ENCODE measurements around the gene SURF2. TPM values are rescaled to one million over a fixed set of nuclear protein-coding genes. Genes with fewer than 3 reads are reported as not detected.

SURF2 gene
- total and polyA plus RNA-seq, 8 donors: 11.8 to 23.0 (median 16.3) TPM

DNA sequence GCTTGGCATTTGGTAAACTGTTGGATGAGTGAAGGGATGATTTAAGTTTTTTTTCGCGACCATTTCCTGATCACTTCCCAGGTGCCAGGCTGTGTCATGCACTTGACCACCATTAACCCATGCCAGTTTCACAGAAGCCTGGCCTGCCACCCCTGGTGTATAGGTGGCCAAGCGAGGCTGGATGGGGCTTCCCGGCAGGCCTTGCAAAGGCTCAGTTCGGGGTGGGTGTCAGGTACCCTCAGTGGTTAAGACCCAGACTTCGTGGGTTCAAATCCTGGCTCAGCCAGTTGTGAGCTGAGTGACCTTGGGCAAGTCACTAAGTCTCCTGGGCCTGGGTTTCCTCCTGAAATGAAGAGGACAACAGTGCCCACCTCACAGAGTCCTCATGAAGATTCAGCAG, 10.8 kb upstream of the SURF2 start:
- no peak overlapping the region for H3K27ac ChIP-seq
- DNase-seq (peak in 1 of 4 donors; percentile 25), ATAC-seq (no peak)
- no peak overlapping the region for H3K4me3 ChIP-seq
- peaks cover 0 to 73% of the 10 kb centered on the region in 2 donors for H3K36me3 ChIP-seq
- no peaks in the 10 kb centered on the region for H3K9me3 ChIP-seq
- intact Hi-C loops (cut with DNase I): no loop called here
- H3K27me3 ChIP-seq: no peaks in the 10 kb centered on the region
- peaks cover 9 to 55% of the 10 kb centered on the region in 2 donors for H3K4me1 ChIP-seq
- TF ChIP-seq, protein P1, sequence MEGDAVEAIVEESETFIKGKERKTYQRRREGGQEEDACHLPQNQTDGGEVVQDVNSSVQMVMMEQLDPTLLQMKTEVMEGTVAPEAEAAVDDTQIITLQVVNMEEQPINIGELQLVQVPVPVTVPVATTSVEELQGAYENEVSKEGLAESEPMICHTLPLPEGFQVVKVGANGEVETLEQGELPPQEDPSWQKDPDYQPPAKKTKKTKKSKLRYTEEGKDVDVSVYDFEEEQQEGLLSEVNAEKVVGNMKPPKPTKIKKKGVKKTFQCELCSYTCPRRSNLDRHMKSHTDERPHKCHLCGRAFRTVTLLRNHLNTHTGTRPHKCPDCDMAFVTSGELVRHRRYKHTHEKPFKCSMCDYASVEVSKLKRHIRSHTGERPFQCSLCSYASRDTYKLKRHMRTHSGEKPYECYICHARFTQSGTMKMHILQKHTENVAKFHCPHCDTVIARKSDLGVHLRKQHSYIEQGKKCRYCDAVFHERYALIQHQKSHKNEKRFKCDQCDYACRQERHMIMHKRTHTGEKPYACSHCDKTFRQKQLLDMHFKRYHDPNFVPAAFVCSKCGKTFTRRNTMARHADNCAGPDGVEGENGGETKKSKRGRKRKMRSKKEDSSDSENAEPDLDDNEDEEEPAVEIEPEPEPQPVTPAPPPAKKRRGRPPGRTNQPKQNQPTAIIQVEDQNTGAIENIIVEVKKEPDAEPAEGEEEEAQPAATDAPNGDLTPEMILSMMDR (IDR thresholded peaks at IDR 0.05): no peak

DNA sequence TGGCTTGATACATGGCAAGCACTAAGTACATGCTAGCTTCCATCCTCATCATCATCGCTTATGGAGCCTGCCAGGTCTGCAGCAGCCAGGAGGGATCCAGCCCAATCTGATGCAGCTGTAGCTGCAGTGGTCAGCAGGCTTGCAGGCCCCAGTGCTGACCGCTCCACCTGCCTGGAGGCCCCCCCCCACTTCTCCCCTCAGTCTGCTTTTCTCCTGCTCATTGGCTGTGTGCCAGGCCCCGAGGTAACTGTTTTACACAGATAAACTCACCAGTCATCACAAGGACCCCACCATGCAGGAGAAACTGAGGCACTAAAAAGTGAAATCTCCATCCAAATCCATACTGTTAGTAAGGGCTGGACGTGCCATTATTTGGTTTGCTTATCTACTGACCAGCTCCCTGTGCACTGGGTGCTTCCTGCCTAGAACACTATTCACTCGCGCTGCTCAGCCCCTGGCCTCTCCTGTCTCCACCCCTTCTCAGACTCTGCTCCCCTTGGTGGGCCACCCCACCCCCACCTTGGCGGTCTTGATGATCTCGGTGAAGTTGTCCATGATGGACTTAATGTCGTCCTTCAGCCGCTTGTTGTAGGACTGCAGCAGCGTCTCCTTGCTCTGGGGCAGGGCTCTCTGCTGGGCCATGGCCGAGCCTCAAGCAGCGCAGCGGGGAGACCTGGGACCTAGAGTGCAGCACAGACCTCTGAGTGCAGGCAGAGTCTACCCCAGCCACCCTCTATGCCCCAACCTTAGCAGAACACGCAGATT, 10.1 kb upstream of the SURF2 start:
- H3K27ac ChIP-seq: peak overlapping the region in 1 of 2 donors; percentile 84
- H3K4me1 ChIP-seq: peaks cover 9 to 49% of the 10 kb centered on the region in 2 donors
- H3K27me3 ChIP-seq: no peaks in the 10 kb centered on the region
- TF ChIP-seq, protein P1 (IDR thresholded peaks at IDR 0.05): no peak
- H3K9me3 ChIP-seq: no peaks in the 10 kb centered on the region
- ATAC-seq (no peak), DNase-seq (peak in 1 of 4 donors; percentile 42)
- H3K36me3 ChIP-seq: peaks cover 0 to 73% of the 10 kb centered on the region in 2 donors
- peak overlapping the region in 1 of 2 donors; percentile 93 for H3K4me3 ChIP-seq
- intact Hi-C loops (cut with DNase I): no loop called here

DNA sequence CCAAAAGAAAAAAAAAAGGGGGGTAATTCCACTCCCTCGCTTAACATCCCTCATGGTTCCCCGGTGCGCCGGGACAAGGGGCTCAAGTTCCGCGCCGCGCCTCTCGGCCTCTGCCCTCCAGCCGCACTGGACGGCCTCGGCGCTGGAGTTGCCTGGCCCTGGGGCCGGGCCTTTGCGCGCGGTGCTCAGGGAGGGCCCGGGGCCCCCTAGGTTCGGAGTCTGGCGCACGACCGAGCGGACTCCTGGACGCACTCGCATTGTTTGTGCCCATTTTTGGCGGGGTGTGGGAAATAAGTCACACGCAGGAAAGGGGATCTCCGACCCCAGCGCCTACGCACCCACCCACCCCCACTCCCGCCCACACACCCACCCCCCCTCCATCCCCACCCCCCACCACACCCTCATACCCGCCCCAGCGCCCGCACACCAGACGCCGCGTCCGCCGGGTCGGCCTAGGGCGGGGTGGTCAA, 8.8 kb upstream of the SURF2 start:
- intact Hi-C loops (cut with DNase I): no loop called here
- peak overlapping the region; percentile 84 to 94 for H3K27ac ChIP-seq
- H3K36me3 ChIP-seq: peaks cover 0 to 73% of the 10 kb centered on the region in 2 donors
- H3K27me3 ChIP-seq: no peaks in the 10 kb centered on the region
- DNase-seq (peak in 2 of 4 donors; percentile 32 to 88), ATAC-seq (peak; percentile 71)
- TF ChIP-seq, protein P1 (IDR thresholded peaks at IDR 0.05): no peak
- peak overlapping the region; percentile 75 to 93 for H3K4me3 ChIP-seq
- H3K4me1 ChIP-seq: peaks cover 9 to 36% of the 10 kb centered on the region in 2 donors
- H3K9me3 ChIP-seq: no peaks in the 10 kb centered on the region

DNA sequence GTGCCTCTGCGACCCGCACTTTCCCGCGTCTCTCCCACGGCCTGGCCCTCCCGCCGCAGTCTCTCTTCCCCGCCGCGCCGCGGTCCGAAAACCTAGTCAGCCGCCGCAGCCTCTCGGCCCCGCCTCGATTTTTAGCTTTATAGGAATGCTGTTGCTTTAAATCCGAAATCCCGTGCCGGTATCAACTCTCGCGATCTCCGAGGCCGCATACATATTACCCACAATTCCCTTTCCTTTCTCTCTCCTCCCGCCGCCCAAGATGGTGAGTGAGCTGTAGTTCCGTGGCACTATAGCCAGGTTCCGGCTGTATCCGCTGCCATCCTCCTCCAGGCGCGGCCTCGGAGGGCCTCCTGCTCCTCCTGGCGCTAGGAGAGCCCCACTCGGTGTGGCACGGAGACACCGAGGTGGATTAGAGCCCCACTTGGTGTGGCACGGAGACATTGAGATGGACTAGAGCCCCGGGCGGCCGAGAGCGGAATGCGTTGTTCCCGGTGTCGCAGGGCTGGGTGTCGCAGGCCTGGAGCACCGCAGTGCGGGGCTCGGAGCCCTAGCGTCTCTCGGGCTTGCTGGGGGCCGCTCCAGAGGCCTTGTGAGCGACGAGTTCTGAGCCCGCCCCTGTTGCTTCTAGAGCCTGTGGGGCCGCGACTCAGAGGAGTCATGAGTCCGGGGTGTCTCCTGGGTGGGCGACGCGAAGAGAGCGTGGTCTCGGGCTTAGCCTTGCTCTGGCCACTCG, 8.2 kb upstream of the SURF2 start, which contains the start of the genes MED22 and RPL7A:
Gene MED22, minus strand, starts transcription at position 147 of the 733 bp plus-strand sequence. CDS start 1,469 bp downstream, outside the sequence.
Gene RPL7A, plus strand, starts transcription at position 234 of the 733 bp plus-strand sequence. Its CDS starts 26 bp downstream, at position 260.
- Histone ChIP-seq H3K36me3 (peaks cover 0 to 73% of the 10 kb centered on the region in 2 donors), H3K4me1 (peaks cover 9 to 33% of the 10 kb centered on the region in 2 donors), H3K27ac (peak within 1 kb of the TSS; percentile 84 to 94), H3K9me3 (no peaks in the 10 kb centered on the region), H3K27me3 (no peaks in the 10 kb centered on the region), H3K4me3 (peak within 1 kb of the TSS; percentile 75 to 93)
- DNase-seq (peak; percentile 93 to 97 (median 95)), ATAC-seq (peak; percentile 92)
- intact Hi-C loops (cut with DNase I): no loop called here
- TF ChIP-seq, protein P1 (IDR thresholded peaks at IDR 0.05): no peak

All from left lung (tissue), 10 donors.